ENCODE measurements around the gene LRRC47.

LRRC47 gene

DNA sequence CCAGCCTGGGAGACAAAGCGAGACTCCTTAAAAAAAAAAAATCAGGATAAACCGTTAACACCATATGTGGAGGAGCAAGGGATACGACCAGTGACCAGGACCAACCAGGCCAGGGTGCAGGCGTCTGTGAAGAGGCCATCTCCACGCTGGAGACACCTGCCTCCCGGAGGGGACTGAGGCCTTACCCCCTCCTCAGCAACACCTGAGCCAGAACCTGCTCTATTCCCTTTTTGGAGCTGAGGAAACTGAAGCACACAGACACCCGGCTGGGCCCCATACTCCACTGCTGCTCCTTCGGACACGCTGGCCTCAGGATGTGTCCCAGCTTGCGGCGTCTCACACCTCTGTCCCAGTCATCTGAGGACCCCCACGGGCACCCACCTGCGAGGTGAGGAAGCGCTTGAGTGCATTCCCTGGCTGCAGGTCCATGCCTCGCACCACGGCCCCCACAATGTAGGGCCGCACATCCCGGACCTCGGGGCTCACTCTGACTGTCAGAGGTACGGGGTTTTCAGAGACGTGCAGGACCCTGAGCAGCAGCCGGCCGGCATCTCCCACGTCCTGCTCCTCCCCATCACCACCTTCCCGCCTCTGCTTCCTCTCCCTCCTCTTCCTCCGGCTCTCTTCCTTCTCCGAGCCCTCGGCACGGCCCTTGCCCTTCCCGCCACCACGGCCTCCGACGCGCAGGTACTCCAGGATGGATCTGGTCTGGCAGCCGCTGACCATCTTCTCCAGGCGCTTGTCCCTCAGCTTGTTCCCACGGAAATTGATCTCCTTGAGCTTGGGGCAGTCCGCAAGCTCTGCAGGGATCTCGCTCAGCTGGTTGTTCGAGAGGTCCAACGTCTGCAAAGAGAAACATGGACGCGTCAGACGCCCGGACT lies 9.6 kb downstream of the LRRC47 start:
- no peak for DNase-seq (ENCODE audit: low read depth in 2 of 2)

DNA sequence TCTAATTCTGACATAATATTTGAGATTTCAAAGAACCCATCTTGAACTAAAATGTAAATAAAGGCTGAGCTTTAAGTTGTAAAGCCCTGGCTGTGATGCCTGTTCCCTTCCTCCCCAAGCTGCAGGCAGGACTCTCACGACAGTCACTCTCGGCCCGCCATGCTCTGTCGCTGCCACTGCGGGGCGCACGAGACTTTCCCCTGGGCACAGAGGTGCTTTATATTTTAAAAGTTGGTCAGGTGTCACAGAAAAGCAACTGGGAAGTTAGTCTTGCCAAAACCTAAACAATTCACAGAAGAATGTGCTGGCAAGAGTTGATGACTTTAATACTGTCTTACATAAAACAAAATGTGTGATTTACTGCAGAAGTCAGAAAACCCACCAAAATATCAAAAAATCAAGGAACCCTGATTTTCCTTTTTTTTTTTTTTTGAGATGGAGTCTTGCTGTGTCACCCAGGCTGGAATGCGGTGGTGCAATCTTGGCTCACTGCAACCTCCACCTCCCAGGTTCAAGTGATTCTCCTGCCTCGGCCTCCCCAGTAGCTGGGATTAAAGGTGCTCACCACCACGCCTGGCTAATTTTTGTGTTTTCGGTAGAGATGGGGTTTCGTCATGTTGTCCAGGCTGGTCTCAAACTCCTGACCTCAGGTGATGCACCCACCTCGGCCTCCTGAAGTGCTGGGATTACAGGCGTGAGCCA lies 10.7 kb downstream of the LRRC47 start:
- DNase-seq (ENCODE audit: low read depth in 2 of 2) = no peak

DNA sequence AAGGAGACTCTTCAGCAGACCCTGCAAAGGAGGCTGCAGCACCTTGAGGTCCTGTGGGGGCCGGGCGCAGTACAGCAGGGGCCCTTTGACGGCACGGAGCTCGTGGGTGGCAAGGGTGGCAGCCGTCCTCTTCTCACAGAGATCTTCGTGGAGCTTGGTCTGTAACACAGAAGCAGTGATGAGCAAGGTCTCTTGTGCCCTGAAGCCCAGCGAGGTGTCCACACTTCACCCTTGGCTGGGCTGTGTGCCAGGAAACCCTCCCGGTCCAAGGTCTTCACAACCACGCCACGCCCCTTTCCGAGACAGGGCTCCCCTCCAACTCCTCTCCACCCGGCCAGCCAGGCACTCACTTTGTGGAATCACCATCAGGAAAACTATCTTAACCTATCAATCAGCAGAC lies 11.3 kb downstream of the LRRC47 start:
- no peak for DNase-seq (ENCODE audit: low read depth in 2 of 2)

DNA sequence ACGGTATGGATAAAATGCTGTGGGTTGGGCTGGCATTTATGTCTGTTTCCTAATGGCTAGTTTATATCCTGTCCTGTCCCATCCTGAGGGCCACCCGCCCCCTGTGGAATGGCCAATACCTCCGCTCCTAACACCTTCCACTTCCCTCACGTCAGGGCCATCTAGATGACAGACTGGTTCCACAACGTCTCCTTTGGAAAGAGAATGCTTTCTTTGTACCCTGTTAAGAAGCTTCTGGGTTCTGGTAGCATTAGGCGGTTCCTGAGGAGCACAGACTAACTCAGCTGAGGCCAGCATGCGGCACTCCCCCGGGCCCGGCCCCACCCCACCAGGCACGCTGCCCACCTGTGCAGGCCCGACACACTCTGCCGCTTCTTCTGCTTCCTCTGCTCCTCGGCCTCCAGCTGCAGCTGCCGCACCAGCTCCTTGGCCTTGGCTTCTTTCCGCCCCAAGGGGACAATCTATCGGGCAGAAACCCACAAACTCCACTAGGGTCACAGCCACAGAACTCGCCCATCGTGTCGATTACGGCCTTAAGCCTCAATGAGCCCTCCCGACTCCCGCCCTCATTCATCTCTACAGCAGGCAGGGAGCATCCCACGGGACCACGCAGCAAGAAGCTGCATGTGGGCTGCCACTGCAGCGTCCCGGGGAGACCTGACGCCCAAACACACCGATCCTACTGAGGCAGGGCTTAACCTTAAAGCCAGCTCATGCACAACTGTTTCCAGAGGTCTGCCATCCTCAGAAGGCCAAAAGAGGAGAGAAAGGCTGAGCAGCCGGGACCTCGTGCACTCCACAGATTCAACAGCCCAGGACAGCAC lies 12.4 kb downstream of the LRRC47 start:
- no peak for DNase-seq (ENCODE audit: low read depth in 2 of 2)

DNA sequence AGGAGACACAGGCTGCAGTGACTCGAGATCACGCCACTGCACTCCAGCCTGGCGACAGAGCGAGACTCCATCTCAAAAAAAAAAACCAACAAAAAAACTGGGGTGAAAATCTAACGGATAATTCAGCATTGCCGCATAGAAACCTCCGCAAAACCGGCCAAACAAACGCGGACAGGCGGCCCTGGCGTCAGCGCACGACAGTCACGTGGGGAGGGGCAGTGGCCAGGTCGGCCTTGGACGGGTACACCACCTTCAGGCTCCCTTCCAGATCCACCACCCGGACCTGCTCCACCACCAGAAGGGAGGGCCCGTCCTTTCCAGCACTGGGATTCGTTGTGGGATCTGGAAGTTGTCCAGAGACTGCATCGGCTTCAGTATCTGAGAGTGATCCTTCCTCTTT lies 15.4 kb downstream of the LRRC47 start:
- DNase-seq (ENCODE audit: low read depth in 2 of 2) = no peak

DNA sequence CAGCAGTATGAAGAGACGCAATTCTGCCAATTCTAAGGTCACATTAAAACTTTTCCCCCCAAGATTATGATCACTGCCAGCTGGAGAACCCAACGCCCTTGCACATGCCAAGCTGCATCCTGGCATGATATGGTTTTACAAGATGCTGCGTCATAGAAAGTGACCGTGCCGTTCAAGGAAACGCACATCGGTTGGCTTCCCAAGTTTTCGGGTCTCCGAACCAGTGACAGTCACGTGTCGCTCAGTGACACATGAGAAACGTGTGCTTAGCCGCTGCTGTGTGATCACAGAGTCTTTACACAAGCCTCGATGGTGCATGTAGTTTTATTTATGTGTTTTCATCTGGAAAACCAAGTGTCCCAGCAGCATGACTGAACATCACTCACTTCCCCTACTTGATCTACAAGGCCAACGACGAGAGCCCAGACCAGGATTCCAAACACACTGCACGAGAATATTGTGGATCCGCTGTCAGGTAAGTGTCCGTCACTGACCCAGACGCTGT lies 16.3 kb downstream of the LRRC47 start:
- DNase-seq (ENCODE audit: low read depth in 2 of 2) = no peak

DNA sequence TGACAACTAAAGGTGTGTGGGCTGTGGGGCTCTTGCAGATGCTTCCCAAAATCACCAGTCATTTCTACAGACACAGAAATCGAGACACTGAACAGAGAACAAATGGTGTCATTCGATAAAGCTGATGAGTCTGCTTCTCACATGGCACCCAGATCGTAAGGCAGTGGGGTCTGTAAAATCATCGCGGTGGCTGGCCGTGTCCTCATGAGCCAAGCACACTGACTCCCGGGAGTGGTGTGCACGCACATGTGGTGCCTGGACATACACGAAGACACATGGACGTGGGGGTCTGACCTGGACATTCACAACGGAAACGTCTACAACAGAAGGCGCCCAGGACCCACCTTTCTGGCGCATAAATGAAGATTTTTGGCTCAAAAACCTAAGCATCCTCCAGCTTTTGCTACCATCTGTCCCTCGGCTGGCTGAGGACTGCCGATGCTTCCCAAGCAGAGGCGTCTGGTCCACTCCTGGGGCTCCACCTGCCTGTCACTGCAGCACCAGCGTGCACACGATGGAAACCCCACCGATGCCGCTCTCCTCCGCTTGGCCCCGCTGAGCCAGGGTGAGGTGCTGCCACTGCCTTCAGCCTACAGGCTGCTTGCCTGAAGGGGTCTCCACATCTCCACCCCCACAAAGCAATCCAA lies 16.9 kb downstream of the LRRC47 start:
- DNase-seq (ENCODE audit: low read depth in 2 of 2) = no peak

DNA sequence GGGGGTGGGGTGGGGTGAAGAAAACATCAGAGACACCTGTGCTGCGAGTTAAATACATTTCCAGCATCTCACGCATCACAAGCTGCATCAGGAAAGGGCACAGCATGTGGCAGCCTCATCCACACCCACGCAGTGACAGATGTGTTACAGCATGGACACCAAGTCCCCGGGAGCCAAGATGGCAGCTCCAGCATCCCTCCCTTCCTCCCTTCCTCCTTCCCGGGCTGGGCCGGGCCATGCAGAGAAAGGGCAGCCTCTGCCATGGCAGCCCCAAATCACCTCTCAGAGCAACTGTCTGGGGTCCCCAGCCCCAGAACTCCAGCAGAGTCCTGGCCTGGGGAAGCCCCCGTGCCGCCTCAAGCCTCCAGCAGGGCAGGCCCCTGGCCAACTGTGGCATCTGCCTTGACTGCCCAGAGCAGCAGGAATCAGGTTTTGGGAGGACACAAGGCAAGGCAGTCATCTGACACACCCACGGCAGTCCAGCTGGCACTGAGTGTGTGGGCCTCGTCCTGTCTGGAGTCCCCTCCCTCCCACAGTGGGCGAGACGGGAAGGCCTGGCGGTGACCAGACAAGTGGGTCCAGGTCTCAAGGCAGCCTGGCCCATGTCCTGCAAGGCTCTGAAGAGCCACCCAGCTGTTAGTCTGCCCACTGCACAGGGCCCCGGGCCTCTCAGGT lies 17.6 kb downstream of the LRRC47 start:
- DNase-seq (ENCODE audit: low read depth in 2 of 2) = no peak

DNA sequence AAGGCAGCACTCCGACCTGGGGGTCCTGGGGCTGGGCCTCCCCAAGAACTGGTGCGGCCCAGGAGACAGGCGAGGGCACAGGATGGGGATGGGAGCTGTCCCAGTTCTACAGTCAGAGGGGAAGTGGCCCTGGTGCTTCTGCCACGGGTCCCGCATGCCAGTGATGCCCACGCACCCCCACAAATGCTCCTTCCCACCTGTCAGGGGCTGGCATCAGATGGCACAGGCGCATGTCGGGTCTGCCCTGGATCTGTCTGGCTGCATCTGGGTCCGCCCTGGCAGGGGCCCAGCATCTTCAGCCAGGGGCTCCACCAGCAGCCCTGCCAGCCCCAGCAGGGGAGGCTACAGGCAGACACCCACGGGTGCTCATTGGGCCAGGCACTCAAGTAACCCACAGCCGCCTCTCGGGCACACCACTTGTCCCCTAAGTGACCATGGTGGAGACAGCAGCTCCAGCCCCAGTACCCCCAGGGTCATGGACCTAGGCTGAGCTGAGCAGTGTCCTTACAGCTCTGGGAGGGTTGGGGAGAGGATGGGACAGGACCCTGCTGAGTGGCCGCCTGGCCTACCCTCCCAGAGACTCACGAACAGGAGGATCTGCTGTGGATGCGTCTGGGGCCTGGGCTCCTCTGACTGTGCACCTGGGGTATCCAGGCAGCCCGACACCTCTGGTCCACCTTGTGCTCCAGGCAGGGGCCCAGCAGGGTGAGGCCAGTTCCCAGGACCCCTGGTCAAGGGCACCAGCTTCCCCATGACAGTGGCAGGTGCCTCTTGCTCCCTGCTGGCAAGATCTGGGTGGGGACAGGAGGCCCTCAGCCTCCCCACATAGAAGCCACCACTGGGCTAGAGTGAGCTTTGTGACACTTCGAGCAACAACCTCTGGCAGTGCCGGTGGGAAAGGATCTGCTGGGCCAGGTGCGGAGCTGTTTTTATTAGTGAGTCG lies 18.4 kb downstream of the LRRC47 start:
- no peak for DNase-seq (ENCODE audit: low read depth in 2 of 2)

DNA sequence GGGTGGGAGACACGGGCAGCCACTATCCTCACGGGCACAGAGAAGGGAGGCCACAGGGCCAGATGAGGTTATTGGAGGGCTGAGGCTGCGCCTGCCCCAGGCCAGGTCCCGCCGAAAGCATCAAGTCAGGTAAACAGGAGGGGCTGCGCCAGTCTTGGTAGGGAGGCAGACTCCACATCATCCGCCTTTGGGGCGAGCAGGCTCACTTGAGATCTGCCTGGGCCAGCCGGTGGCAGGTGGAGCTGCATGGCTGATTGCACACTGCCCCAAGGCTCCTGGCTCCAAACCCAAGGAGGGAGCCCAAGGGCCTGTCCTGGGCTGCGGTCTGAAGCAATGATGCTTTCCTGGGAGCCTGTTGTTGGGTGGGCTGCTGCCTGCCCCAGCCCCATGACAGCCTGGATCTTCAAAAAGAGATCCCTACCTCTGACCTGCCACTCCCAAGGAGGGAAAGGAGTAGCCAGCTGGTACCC lies 19.2 kb downstream of the LRRC47 start:
- no peak for DNase-seq (ENCODE audit: low read depth in 2 of 2)

DNA sequence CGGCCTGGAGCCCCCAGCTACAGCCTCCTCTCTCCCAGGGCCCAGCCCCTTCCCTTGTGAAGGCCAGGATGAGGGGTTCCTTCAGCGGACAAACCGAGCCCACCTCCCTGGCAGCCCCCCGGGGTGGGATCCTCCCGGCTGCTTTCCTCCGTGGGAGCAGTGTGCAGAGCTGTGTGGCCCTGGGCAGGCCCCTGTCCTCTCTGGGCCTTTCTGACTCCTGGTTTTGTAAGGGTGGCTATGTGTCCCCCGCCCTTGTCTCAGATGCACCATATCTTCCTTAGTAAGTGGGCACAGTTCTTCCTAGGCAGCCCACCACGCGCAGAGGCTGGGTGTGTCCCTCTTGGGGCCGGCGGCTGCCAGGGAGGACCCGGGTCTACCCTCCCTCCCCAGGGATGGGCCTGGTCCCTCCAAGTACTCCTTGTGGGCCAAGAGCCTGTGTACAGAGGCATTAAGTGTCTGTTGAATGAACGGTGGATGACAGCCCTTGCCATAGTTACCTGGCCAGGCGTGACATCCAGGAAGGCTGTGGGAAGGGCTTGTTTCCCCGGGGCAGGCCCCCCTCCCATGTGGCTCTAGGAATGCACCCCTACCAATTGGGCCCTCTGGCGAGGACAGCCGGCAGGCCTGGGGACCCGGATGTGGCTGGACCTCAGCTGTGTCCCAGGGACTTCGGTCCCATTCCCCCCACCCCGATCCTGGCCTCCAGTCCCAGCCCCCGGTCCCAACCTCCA lies 19.9 kb downstream of the LRRC47 start:
- DNase-seq (ENCODE audit: low read depth in 2 of 2) = no peak

DNA sequence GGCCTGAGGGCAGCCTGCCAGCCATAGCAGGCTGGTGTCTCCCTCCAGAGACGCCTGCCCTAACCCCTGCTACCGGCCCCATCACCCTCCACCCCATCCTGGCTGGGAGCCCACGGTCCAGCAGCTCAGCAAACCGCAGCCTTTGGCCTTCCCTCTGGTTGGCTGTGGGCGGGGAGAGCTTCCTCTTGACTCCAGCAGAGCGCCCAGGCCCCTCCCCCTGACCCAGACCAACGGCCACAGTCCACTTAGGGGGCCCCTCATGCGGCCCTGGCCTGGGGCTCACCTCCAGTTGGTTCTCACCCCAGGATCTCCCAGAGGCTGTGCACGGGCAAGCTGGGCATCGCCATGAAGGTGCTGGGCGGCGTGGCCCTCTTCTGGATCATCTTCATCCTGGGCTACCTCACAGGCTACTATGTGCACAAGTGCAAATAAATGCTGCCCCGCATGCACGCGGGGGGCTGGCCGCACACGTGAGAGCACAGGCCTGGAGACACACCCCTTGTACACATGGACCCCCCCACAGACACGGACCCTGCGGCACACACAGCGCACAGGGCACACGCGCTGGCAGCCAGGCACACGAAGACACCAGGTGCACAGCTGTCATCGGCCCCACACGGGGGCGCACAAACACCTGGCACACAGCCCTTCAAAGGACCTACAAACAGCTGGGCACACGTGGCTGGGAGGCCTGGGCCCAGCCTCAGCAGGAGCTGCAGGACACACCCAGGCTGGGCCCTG lies 20.6 kb downstream of the LRRC47 start:
- DNase-seq (ENCODE audit: low read depth in 2 of 2) = peak in 1 of 2 donors; percentile 47

DNA sequence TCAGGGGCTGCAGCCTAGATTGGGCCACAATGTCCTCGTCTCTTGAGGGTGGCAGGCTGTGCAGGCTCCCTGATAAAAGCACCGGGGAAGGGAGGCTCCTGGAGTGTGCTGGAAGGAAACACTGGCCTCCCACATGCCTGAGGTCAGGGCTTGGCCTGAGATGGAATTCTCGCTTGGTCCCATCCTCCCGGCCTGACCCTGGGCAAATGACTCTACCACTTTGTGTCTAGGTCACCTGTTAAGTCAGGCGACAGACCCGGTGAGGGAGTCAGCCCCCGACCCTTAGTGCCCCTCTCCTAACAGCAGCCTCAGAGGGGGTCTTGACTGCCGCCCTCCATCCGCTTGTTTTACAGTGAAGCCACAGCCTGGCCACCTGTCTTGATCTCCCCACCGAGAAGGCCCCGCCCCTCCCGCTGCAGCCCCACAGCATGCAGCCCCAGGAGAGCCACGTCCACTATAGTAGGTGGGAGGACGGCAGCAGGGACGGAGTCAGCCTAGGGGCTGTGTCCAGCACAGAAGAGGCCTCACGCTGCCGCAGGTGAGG lies 21.3 kb downstream of the LRRC47 start:
- DNase-seq (ENCODE audit: low read depth in 2 of 2) = no peak

DNA sequence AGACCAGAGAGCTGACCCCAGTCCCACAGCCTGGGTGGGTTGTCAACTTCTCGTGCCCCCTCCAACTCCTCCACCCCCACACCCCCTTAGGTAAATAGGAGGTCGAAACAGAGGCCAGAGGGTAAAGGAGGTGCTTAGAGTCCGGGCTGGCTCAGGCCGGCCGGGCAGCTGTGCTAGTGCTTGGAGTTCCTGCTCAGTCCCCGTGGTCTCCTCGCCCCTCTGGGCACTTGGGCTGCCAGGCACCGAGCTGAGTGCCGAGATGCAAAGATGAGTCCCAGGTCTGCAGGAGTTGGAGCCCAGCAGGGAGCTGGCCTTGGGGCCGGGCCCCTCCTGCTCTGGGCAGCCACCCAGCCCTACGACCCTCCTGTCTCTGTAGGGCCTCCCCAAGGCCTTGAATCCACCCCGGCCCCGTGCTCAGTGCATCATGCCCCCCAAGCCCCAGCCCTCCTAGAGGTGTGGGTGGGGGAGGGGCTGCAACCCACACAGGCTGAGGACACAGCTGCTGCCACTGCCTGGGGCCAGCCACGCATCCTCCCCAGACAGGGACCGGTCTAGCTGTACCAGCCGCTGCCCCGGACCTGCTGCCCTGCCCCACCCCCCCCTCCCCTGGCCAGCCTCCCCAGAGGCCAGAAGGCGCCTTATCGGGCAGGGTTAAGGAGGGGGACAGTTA lies 21.9 kb downstream of the LRRC47 start:
- no peak for DNase-seq (ENCODE audit: low read depth in 2 of 2)

DNA sequence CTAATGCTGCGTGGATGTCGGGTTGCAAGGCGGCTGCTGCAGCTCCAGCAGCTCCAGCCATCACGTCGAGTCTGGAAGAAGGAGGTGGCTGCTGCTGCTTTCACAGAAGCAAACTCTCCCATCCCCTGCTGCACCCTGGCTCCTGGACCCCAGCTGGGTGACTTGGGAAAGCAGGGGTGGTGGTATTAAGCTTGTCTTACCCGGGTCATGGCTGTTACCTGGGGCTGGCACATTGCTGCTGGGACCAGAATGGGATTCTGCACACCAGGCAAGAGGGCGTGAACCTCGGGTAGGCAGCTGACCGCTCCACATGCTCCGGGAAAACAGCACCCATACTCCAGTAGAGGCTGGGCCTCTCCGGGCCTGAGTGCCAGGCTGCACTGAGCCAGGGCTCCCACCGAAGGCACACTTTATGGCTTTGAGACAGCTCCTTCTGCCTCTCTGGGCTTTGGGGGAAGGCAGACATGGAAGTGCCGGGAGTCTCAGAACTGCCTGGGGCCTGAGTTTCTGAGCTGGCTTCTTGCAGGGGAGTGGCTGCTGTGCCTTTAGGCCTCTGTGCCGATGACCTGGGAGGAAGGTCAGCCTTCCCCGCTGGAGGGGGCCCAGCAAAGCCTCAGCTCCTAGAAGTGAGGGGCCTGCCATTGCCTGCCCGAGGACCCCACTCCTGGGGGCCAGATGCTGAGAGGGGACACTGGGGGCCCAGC lies 22.6 kb downstream of the LRRC47 start:
- no peak for DNase-seq (ENCODE audit: low read depth in 2 of 2)

DNA sequence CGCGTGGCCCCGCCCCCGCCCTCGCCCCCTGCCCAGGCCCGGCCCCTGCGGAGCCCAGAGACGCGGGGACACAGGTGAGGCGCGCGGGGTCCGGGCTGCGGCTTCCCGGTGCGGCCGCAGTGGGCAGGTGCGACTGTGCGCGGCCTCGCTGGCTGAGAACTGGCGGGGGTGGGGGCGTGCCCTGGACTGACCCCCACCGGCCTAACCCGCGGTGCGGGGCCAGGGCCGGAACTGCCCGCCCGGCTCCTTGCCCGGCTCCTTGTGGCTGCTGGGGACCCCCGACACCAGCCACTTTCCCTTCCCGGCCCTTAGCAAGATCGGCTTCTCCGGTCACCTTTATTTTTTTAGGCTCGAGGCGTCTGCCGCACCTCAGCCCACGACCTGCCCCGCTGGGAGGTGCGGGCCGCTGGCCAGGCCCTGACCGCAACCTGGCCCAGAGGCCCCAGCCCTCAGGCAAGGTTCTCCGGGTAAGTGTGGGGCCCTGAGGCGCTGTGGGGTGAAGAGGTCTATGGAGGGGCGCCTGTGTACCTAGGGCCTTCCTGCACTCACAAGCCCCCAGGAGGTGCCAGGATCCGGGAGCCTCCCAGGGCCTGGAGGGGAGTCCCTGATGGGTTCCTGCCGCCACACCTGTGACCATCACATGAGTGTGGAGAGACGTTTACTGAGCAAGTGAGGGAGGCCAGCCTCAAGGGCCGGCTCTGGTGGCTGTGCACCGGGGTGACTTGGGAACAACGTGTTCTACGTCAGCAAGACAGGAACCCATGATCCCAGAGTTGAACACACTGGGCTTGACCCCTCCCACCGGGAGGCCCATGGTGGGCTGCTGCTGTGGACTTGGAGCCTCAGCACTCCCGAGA lies 23.4 kb downstream of the LRRC47 start, which contains the start of gene SMIM1:
Gene SMIM1, plus strand, starts transcription at position 35 of the 857 bp plus-strand sequence. CDS start 2,625 bp downstream, outside the sequence.
- DNase-seq (ENCODE audit: low read depth in 2 of 2) = no peak
